Endothelial cell of umbilical vein (primary cell): ENCODE data around the gene OAF.

Experiments used
- CTCF ChIP-seq, 2 donors: IDR thresholded peaks; 1 replicate in 1 of 2; 2 replicates in 1 of 2; pipeline ENCODE4 v1.5.1; 2011; ENCODE audit warnings: low read length in 2 of 2, mild to moderate bottlenecking in 2 of 2, moderate library complexity in 2 of 2, control low read depth in 1 of 2, inconsistent platforms in 1 of 2, low read depth in 1 of 2; ENCODE audit not compliant: insufficient read depth in 1 of 2; ENCODE audit errors: extremely low read depth in 1 of 2
- FOS ChIP-seq: IDR thresholded peaks from 2 replicates; pipeline ENCODE4 v1.6.1; 2011; ENCODE audit warnings: mild to moderate bottlenecking, low read length, moderate library complexity, borderline replicate concordance; ENCODE audit not compliant: insufficient read depth
- GATA2 ChIP-seq: IDR thresholded peaks from 2 replicates; pipeline ENCODE4 v1.7.0; 2011; ENCODE audit warnings: low read depth, mild to moderate bottlenecking, moderate library complexity, mixed read lengths, low read length; ENCODE audit not compliant: insufficient read length, insufficient read depth
- JUN ChIP-seq: IDR thresholded peaks from 2 replicates; pipeline ENCODE4 v1.6.1; 2011; ENCODE audit warnings: borderline replicate concordance, low read depth; ENCODE audit not compliant: insufficient read length, insufficient read depth

DNA sequence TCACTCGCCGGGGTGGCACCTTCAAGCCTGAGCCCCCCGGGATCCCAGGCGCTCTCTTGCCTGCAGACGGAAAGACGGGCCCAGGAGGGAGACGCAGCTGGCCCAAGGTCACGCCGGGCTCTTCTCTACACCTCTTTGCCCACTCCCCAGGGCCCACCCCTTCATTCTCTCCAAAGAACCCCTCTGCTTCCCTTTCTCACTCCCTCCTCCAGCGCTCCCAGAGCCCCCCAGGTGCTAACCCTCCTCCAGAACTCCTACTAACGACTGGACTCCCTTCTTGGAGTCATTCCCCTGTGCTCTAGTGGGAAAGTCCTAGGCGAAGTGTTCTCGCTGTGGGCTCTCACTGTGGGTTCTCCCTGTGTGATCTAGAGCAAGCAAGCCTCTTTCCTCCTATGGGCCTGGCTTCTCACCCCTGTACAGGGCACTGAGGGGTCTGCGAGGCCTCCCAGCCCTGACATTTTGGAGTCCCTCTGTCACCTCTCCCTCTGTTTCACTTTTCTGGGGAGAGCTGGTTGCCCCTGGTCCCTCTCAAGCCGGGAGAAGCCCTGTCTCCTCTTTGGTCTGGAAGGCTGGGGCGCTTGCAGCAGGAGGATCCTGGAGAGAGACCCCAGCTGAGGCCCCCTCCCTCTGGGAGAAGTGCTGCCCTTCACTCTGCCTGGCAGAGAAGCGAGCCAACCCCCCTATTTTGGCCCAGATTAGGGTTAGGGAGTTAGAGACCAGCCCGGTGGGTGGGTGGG is 858 bp downstream of the OAF start:
- TF ChIP-seq CTCF (IDR thresholded peaks at IDR 0.05; ENCODE audit: extremely low read depth in 1 of 2, insufficient read depth in 1 of 2, low read depth in 1 of 2, low read length in 2 of 2) = no peak
- no peak for TF ChIP-seq JUN
- no peak for TF ChIP-seq GATA2
- no peak for TF ChIP-seq FOS
